ENCODE measurements around the gene MST1R.
A peak's percentile ranks its signal among the peaks of the same experiment; 100 is the strongest.

The MST1R gene

GRCh38 chr3:49877716-49878115 lies 26.0 kb downstream of the MST1R start:
- DNase-seq (ENCODE audit: low spot score), result no peak

GRCh38 chr3:49876567-49876966 lies 27.1 kb downstream of the MST1R start:
- DNase-seq (ENCODE audit: low spot score), result no peak

GRCh38 chr3:49873623-49874022 lies 30.1 kb downstream of the MST1R start:
- no peak for DNase-seq (ENCODE audit: low spot score)

GRCh38 chr3:49872801-49873281 lies 30.8 kb downstream of the MST1R start:
- DNase-seq (ENCODE audit: low spot score), result no peak

- no peak for DNase-seq (ENCODE audit: low spot score)
These were observed 32.0 kb downstream of the MST1R start for GRCh38 chr3:49871531-49872153.

GRCh38 chr3:49869525-49870126 lies 34.0 kb downstream of the MST1R start, which contains the start of gene CAMKV:
CAMKV (minus strand) TSS chr3:49869906; CDS start chr3:49862388, 7,518 bp downstream.
- DNase-seq (ENCODE audit: low spot score), result peak; percentile 60

- DNase-seq (ENCODE audit: low spot score), result no peak
These were observed 34.7 kb downstream of the MST1R start for GRCh38 chr3:49868862-49869466.

- peak; percentile 35 for DNase-seq (ENCODE audit: low spot score)
These were observed 35.8 kb downstream of the MST1R start for GRCh38 chr3:49867871-49868321.

GRCh38 chr3:49867400-49867799 lies 36.3 kb downstream of the MST1R start:
- no peak for DNase-seq (ENCODE audit: low spot score)

- DNase-seq (ENCODE audit: low spot score), result no peak
These were observed 38.4 kb downstream of the MST1R start for GRCh38 chr3:49865198-49865784.

GRCh38 chr3:49864505-49864904 lies 39.2 kb downstream of the MST1R start:
- no peak for DNase-seq (ENCODE audit: low spot score)

GRCh38 chr3:49859576-49860305 lies 43.9 kb downstream of the MST1R start:
- DNase-seq (ENCODE audit: low spot score), result no peak

GRCh38 chr3:49856181-49857005 lies 47.3 kb downstream of the MST1R start, which contains the start of gene TRAIP:
TRAIP (minus strand) TSS chr3:49856564; CDS start chr3:49856453, 111 bp downstream.
- peak; percentile 100 for DNase-seq (ENCODE audit: low spot score)

GRCh38 chr3:49855662-49856061 lies 48.0 kb downstream of the MST1R start:
- no peak for DNase-seq (ENCODE audit: low spot score)

GRCh38 chr3:49845694-49846093 lies 58.0 kb downstream of the MST1R start:
- DNase-seq (ENCODE audit: low spot score), result no peak

- no peak for DNase-seq (ENCODE audit: low spot score)
These were observed 59.0 kb downstream of the MST1R start for GRCh38 chr3:49844464-49845183.

GRCh38 chr3:49842843-49843517 lies 60.7 kb downstream of the MST1R start:
- DNase-seq (ENCODE audit: low spot score), result no peak

- DNase-seq (ENCODE audit: low spot score), result no peak
These were observed 61.9 kb downstream of the MST1R start for GRCh38 chr3:49841806-49842205.

- DNase-seq (ENCODE audit: low spot score), result peak; percentile 51
These were observed 62.5 kb downstream of the MST1R start for GRCh38 chr3:49841126-49841696.

Measured in germinal center (tissue), 1 donor.